Measurements from ENCODE around the gene ATP1A2.
"Not testable (repeated sequence)": the region's sequence is repeated elsewhere in the genome, so short reads cannot be mapped to it uniquely, and the experiment has no call there.

ATP1A2 gene

GRCh38 chr1:160099716-160100375 lies 15.7 kb upstream of the ATP1A2 start:
- no peak for DNase-seq (ENCODE audit: low read depth in 1 of 2, low spot score in 1 of 2)

- DNase-seq (ENCODE audit: low read depth in 1 of 2, low spot score in 1 of 2), result peak; percentile 53 to 67
These were observed 14.4 kb upstream of the ATP1A2 start for GRCh38 chr1:160101037-160101716.

GRCh38 chr1:160101717-160102522 lies 13.6 kb upstream of the ATP1A2 start:
- DNase-seq (ENCODE audit: low read depth in 1 of 2, low spot score in 1 of 2), result no peak

DNA sequence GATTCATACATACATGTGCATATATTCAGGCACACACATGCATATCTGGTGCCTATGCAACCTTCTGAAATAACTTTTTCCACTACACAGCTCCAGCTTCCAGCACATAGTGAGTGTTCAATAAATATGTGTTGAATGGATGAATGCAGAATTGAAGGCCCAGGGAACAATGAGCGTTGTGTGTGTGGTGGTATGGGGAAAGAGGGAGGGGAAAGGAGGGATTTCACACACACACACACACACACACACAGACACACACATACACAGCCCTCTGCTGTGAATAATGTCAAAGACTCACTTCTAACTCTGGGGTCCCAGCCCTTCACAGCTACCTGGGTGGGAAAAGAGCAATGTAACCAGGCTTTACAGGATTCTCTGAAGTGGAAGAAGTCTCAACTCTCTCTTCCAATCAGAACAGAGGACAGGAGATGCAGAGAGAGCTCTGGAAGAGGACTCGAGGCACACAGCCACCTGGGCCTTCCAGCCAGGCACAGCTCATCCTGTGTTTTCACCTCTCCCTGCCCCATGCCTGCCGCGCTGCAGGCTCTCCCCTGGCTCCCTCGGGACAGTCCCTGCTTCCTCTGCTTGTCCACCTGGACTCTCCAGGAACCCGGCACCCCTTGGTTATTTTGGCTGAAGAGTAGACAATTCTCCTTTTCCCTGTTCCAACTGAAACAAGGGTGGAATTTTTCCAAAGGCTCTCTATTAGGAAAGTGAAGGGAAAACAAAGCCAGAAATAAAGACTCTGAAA lies 11.7 kb upstream of the ATP1A2 start:
- no peak for DNase-seq (ENCODE audit: low read depth in 1 of 2, low spot score in 1 of 2)

- no peak for DNase-seq (ENCODE audit: low read depth in 1 of 2, low spot score in 1 of 2)
These were observed 11.1 kb upstream of the ATP1A2 start for GRCh38 chr1:160104486-160104885.

- no peak for DNase-seq (ENCODE audit: low read depth in 1 of 2, low spot score in 1 of 2)
These were observed 10.4 kb upstream of the ATP1A2 start for GRCh38 chr1:160105155-160105554.

DNA sequence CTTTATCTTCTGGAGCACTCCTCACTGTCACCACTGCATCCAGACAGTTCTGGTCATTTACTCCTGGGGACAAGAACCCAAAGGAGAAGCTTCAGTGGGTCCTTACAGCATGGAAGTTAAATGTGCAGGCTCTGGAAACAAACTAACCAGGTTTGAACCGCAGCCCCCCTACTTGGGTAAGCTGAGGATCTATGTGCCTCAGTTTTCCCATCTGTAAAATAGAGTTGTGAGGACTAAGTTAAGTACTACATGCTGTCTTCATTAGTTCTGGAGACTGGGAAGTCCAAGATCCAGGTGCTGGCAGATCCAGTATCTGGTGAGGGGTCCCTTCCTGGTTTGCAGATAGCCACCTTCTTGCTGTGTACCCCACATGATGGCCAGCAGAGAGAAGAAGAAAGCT lies 8.0 kb upstream of the ATP1A2 start:
- no peak for DNase-seq (ENCODE audit: low read depth in 1 of 2, low spot score in 1 of 2)

DNA sequence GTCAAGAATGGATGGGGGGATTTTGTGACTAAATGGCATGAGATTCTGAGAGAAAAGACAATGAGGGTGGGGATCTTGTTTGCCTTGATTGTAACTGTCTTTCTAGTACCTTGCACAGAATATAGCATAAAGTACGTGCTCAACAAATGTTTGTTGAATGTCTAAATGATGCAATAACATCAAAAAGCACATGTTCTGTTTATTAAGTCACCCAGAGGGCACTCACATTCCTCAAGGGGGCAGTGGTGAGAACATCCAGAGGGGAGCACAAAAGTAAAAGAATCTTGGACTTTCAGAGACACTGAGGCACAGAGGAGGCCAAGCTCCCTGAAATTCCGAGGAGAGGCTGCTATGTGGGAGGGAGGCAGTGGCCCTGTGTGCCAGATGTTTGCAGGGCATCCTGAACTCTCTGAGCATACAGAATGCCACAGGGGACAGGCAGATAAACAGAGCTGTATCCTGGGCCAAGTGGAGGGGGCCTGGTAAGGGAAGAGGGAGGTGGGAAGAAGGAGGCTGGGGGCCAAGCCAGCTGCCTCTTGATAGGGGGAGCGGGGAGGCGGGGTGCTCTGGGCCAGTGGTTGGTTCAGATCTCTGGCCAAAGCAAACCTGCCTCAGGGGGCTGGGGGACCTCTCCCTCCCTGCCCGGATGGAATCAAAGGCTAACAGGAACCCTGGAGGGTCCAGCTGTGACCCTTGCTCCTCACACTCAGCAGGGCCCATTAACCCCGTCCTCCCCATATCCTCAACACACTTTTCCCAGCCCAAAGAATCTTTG lies 6.5 kb upstream of the ATP1A2 start:
- DNase-seq (ENCODE audit: low read depth in 1 of 2, low spot score in 1 of 2), result peak in 1 of 2 donors; percentile 34

- DNase-seq (ENCODE audit: low read depth in 1 of 2, low spot score in 1 of 2), result no peak
These were observed 5.9 kb upstream of the ATP1A2 start for GRCh38 chr1:160109686-160110085.

- not testable (repeated sequence) for DNase-seq (ENCODE audit: low read depth in 1 of 2, low spot score in 1 of 2)
These were observed 4.1 kb upstream of the ATP1A2 start for GRCh38 chr1:160111462-160111861.

DNA sequence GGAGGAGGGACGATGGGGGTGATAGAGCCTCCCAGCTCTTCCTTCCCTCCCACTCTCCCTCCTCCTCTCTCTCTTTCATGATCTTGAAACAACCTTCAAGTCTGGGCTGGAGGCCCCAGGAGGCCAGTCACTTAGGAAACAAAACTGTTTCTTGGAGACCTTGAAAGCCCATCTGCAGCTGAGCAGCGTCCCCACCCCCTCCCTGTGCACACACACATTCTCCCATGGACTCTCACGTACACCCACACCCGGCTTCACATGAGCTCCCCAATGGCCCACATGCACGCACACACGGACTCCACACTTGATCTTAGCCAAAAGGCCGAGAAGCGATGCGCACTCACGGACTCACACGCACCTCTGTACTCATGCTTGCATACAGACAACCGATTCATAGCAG lies 3.2 kb upstream of the ATP1A2 start:
- no peak for DNase-seq (ENCODE audit: low read depth in 1 of 2, low spot score in 1 of 2)

DNA sequence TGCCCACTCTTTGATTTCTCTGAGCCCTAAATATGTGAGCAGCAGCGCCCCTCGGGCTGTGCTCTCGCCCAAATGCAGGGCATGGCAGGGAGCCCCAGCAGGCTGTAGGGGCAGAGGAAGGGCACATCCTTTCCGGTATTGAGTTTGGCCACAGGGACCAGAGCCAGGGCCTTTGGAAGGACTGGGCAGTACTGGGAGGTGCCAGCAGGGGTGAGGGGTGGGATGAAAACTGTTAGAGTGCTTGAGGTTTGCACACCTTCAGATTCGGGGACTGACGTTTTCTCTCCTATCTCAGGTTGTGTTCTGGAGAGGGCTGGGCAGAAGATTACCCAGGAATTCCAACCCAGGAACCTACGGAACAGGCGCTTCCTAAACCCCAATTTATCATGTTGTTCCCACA lies 2.2 kb upstream of the ATP1A2 start:
- no peak for DNase-seq (ENCODE audit: low read depth in 1 of 2, low spot score in 1 of 2)

DNA sequence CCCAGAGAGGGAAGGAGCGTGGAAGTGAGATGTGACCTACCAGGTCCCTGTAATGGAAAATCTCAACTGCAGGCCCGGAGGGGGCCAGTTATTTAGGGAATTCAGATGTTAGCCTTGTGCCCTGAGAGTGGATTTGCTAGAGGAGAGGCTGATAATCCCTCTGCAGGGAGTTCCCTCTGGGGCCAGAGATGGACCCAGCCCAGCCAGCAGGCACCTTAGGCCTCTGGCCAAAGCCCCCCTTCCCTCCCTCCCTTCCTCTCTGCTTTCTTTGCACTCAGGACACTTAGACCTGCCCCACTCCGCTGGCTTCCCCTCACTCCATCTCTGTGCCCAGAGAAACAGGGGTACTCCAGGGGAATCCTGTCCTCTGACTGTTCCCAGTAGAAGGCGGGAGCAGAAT lies 1.5 kb upstream of the ATP1A2 start:
- DNase-seq (ENCODE audit: low read depth in 1 of 2, low spot score in 1 of 2), result no peak

GRCh38 chr1:160116283-160117147 lies 956 bp downstream of the ATP1A2 start:
- DNase-seq (ENCODE audit: low read depth in 1 of 2, low spot score in 1 of 2), result no peak

GRCh38 chr1:160117300-160117699 lies 1.7 kb downstream of the ATP1A2 start:
- DNase-seq (ENCODE audit: low read depth in 1 of 2, low spot score in 1 of 2), result no peak

DNA sequence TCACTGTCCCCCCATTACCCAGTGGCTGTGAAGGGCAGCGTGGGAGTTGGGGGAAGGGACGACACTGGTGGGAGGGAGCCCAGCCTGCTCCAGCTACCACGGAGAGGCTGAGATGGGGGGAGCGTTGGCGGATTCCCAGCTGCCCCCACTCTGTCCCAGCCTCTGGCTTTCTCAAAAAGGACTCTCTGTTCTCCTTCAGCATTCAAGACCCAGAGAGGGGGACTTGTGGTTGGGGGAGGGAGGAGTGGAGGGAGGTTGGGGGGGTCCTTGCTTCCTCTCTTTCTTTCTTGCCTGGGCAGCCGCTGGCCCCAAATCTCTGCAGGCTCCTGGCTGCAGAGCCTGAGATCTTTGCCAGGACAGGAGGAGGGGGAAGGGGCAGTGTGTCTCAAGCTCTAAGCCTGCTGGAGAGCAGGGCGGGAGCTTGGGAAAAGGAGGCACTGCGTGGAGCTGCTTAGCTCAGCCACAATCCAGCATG lies 2.2 kb downstream of the ATP1A2 start:
- DNase-seq (ENCODE audit: low read depth in 1 of 2, low spot score in 1 of 2), result no peak

- no peak for DNase-seq (ENCODE audit: low read depth in 1 of 2, low spot score in 1 of 2)
These were observed 3.4 kb downstream of the ATP1A2 start for GRCh38 chr1:160118928-160119327.

DNA sequence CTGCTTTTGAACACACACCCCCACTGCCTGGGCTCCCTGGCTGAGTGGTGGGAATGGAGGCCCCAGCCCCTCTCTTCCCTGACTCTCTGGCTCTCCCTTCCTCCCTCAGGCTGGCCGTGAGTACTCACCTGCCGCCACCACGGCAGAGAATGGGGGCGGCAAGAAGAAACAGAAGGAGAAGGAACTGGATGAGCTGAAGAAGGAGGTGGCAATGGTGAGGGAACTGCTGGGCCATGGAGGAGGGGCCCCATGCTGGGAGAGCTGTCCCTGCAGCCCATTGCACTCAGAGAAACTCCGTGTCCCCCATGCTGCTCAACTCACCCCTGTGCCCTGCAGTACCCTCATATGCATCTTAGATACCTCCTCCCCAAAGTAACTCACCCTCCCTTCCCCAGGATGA lies 5.2 kb downstream of the ATP1A2 start:
- no peak for DNase-seq (ENCODE audit: low read depth in 1 of 2, low spot score in 1 of 2)

DNA sequence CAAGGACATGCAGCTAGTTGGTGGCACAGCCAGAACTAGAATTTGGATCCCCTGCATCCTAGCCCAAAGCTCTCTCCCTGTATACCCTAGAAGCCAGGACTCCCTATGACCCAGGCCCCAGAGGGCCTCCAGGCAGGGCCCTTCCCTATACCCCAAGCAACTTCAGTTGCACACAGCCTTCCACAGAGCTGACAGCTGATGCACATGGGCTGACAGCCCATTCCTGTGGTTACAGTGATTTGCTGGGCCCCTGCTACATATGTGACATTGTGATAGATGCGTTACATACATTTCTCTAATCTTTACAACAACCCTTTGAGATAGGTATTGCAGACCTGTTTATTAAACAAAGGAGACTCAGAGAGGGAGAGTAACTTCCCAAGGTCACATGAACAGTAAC lies 5.8 kb downstream of the ATP1A2 start:
- no peak for DNase-seq (ENCODE audit: low read depth in 1 of 2, low spot score in 1 of 2)
